HEK293 (cell line): ENCODE measurements around the gene NADK.
A peak's percentile ranks its signal among the peaks of the same experiment; 100 is the strongest.

Experiments used
- CTCF ChIA-PET: fragments of 350-600 bp; formaldehyde crosslinking; extraction: SDS; loops from one replicate; lab custom pipeline; 2021; ENCODE audit warnings: antibody characterized with exemption; lab: Yijun Ruan, JAX
- POLR2A ChIA-PET: fragments of 300-600 bp; formaldehyde crosslinking; extraction: SDS; loops from one replicate; lab custom pipeline; 2020; ENCODE audit warnings: antibody characterized with exemption, inconsistent platforms; lab: Yijun Ruan, JAX
- H3K27ac ChIP-seq: fragments of 200-500 bp; sonication (Bioruptor generic); 2 replicates; pipeline ENCODE4 v1.5.1; 2014; ENCODE audit warnings: low read depth, low read length, control low read depth, inconsistent platforms; ENCODE audit errors: extremely low read depth
- H3K36me3 ChIP-seq, 2 experiments: fragments of 200-500 bp in 1 of 2; sonication (Bioruptor generic) in 1 of 2; 1 replicate in 1 of 2; 2 replicates in 1 of 2; pipeline ENCODE4 v1.5.1; 2014 to 2017; ENCODE audit warnings: inconsistent platforms in 2 of 2, low read length in 2 of 2; ENCODE audit not compliant: control insufficient read depth in 2 of 2, insufficient read depth in 1 of 2
- H3K4me1 ChIP-seq: fragments of 200-500 bp; sonication (Bioruptor generic); 2 replicates; pipeline ENCODE4 v1.5.1; 2014; ENCODE audit warnings: mild to moderate bottlenecking, low read length, inconsistent platforms; ENCODE audit not compliant: control insufficient read depth, insufficient read depth
- H3K4me3 ChIP-seq: 2 replicates; pipeline ENCODE4 v1.5.1; 2011; ENCODE audit warnings: low read depth, mild to moderate bottlenecking, control low read depth, low read length, moderate library complexity
- H3K9me3 ChIP-seq: fragments of 200-500 bp; sonication (Bioruptor generic); 2 replicates; pipeline ENCODE4 v1.5.1; 2014; ENCODE audit warnings: low read depth, low read length, inconsistent platforms; ENCODE audit not compliant: control insufficient read depth, insufficient read depth
- KLF1 ChIP-seq: fragments of 450-650 bp; formaldehyde crosslinking; IDR thresholded peaks from 2 replicates; pipeline ENCODE4 v1.5.1; 2016; ENCODE audit warnings: missing biosample characterization, missing genetic modification characterization
- KLF9 ChIP-seq: fragments of 450-650 bp; formaldehyde crosslinking; IDR thresholded peaks from 2 replicates; pipeline ENCODE4 v1.5.1; 2016; ENCODE audit warnings: missing biosample characterization, missing genetic modification characterization, low read depth
- ZFP3 ChIP-seq: fragments of 450-650 bp; formaldehyde crosslinking; IDR thresholded peaks from 2 replicates; pipeline ENCODE4 v1.5.1; 2016; ENCODE audit warnings: low read depth, missing biosample characterization, missing genetic modification characterization
- ZNF146 ChIP-seq: fragments of 450-650 bp; formaldehyde crosslinking; IDR thresholded peaks from 2 replicates; pipeline ENCODE4 v1.5.1; 2016; ENCODE audit warnings: missing biosample characterization, missing genetic modification characterization
- ZNF155 ChIP-seq: fragments of 450-650 bp; formaldehyde crosslinking; IDR thresholded peaks from 2 replicates; pipeline ENCODE4 v1.5.1; 2016; ENCODE audit warnings: missing biosample characterization, missing genetic modification characterization
- ZNF175 ChIP-seq: fragments of 450-650 bp; formaldehyde crosslinking; IDR thresholded peaks from 2 replicates; pipeline ENCODE4 v1.5.1; 2016; ENCODE audit warnings: missing biosample characterization, missing genetic modification characterization
- ZNF248 ChIP-seq: fragments of 450-650 bp; formaldehyde crosslinking; IDR thresholded peaks from 2 replicates; pipeline ENCODE4 v1.5.1; 2017; ENCODE audit warnings: missing biosample characterization, missing genetic modification characterization
- ZNF350 ChIP-seq: fragments of 450-650 bp; formaldehyde crosslinking; IDR thresholded peaks from 2 replicates; pipeline ENCODE4 v1.5.0; 2017; ENCODE audit warnings: missing biosample characterization, mild to moderate bottlenecking, missing genetic modification characterization
- ZNF394 ChIP-seq: fragments of 450-650 bp; formaldehyde crosslinking; IDR thresholded peaks from 2 replicates; pipeline ENCODE4 v1.5.1; 2016; ENCODE audit warnings: missing biosample characterization, missing genetic modification characterization, mild to moderate bottlenecking, moderate library complexity, borderline replicate concordance
- ZNF501 ChIP-seq: fragments of 450-650 bp; formaldehyde crosslinking; IDR thresholded peaks from 2 replicates; pipeline ENCODE4 v1.5.1; 2016; ENCODE audit warnings: missing biosample characterization, missing genetic modification characterization
- ZNF596 ChIP-seq: fragments of 450-650 bp; IDR thresholded peaks from 2 replicates; pipeline ENCODE4 v1.5.0; 2018; ENCODE audit warnings: missing biosample characterization, mild to moderate bottlenecking, missing genetic modification characterization, moderate library complexity
- ZNF623 ChIP-seq: fragments of 450-650 bp; formaldehyde crosslinking; IDR thresholded peaks from 2 replicates; pipeline ENCODE4 v1.5.1; 2016; ENCODE audit warnings: missing biosample characterization, missing genetic modification characterization
- ZNF660 ChIP-seq: fragments of 450-650 bp; IDR thresholded peaks from 2 replicates; pipeline ENCODE4 v1.5.1; 2018; ENCODE audit warnings: missing biosample characterization, mild to moderate bottlenecking, missing genetic modification characterization
- ZNF670 ChIP-seq: fragments of 450-650 bp; formaldehyde crosslinking; IDR thresholded peaks from 2 replicates; pipeline ENCODE4 v1.5.1; 2016; ENCODE audit warnings: missing biosample characterization, missing genetic modification characterization, low read depth
- ZNF707 ChIP-seq: fragments of 450-650 bp; formaldehyde crosslinking; IDR thresholded peaks from 2 replicates; pipeline ENCODE4 v1.5.1; 2016; ENCODE audit warnings: missing biosample characterization, missing genetic modification characterization
- ZNF837 ChIP-seq: fragments of 450-650 bp; formaldehyde crosslinking; IDR thresholded peaks from 2 replicates; pipeline ENCODE4 v1.5.1; 2016; ENCODE audit warnings: missing biosample characterization, missing genetic modification characterization
- ZSCAN23 ChIP-seq: fragments of 450-650 bp; formaldehyde crosslinking; IDR thresholded peaks from 2 replicates; pipeline ENCODE4 v1.5.1; 2016; ENCODE audit warnings: missing biosample characterization, missing genetic modification characterization
- TF ChIP-seq, protein P1 (sequence below): fragments of 450-650 bp; formaldehyde crosslinking; IDR thresholded peaks from 2 replicates; pipeline ENCODE4 v1.5.1; 2016; ENCODE audit warnings: missing biosample characterization, missing genetic modification characterization
- TF ChIP-seq, protein P2 (sequence below): IDR thresholded peaks from 2 replicates; pipeline ENCODE4 v1.6.1; 2011; ENCODE audit warnings: mild to moderate bottlenecking, low read depth, low read length, borderline replicate concordance
- TF ChIP-seq, protein P3 (sequence below): fragments of 450-650 bp; formaldehyde crosslinking; IDR thresholded peaks from 2 replicates; pipeline ENCODE4 v1.5.1; 2016; ENCODE audit warnings: missing biosample characterization, missing genetic modification characterization, borderline replicate concordance
- TF ChIP-seq, protein P4 (sequence below): fragments of 450-650 bp; formaldehyde crosslinking; IDR thresholded peaks from 2 replicates; pipeline ENCODE4 v1.5.1; 2016; ENCODE audit warnings: missing biosample characterization, missing genetic modification characterization, borderline replicate concordance
- TF ChIP-seq, protein P5 (sequence below): fragments of 450-650 bp; formaldehyde crosslinking; IDR thresholded peaks from 2 replicates; pipeline ENCODE4 v1.5.1; 2016; ENCODE audit warnings: missing biosample characterization, missing genetic modification characterization

The NADK gene, protein sequence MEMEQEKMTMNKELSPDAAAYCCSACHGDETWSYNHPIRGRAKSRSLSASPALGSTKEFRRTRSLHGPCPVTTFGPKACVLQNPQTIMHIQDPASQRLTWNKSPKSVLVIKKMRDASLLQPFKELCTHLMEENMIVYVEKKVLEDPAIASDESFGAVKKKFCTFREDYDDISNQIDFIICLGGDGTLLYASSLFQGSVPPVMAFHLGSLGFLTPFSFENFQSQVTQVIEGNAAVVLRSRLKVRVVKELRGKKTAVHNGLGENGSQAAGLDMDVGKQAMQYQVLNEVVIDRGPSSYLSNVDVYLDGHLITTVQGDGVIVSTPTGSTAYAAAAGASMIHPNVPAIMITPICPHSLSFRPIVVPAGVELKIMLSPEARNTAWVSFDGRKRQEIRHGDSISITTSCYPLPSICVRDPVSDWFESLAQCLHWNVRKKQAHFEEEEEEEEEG

DNA sequence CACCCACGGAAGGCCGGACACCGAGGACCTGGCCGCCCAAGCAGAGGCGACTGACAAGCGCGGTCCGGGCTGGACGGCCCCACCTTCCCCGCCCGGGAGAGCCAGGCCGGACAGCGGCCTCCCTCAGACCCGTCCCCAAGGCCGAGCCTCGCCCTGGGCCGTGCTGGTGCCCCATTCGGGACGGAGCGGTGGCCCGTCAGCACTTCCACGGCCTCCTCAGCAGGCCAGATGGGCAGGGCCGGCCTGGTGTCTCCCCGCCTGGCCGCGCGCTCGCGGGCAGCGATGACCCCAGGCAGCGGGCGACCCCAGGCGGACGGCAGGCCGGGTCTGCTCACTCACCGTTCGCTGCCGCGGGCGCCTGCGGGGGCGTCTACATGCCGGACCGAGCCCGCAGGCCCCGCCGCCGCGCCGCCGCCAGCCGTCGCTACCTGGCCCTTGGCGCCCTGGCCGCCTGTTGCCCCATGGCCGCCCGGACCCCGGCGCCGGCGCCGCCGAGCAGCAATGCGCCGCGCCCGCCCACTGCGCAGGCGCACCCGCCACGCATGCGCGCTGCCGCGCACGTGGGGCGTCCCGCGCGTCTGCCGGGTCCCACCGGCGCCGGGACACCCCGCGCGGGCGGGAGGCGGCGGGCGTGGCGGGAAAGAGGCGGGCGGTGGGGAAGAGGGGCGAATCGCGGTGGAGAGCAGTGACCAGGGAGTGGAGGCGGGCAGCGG is at the start of gene NADK:
Gene NADK, minus strand, starts transcription at position 521 of the 713 bp plus-strand sequence. CDS start 13,064 bp downstream, outside the sequence.
- CTCF ChIA-PET = interaction anchor here (1.7 kb wide), 1 partner anchor 128 kb away, joined by 8 read pairs; no protein-coding TSS in a partner anchor
- TF ChIP-seq ZSCAN23 (tag by site-specific recombination) = no peak
- TF ChIP-seq, protein P1, sequence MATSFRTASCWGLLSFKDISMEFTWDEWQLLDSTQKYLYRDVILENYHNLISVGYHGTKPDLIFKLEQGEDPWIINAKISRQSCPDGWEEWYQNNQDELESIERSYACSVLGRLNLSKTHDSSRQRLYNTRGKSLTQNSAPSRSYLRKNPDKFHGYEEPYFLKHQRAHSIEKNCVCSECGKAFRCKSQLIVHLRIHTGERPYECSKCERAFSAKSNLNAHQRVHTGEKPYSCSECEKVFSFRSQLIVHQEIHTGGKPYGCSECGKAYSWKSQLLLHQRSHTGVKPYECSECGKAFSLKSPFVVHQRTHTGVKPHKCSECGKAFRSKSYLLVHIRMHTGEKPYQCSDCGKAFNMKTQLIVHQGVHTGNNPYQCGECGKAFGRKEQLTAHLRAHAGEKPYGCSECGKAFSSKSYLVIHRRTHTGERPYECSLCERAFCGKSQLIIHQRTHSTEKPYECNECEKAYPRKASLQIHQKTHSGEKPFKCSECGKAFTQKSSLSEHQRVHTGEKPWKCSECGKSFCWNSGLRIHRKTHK = no peak
- peak; percentile 35; the same call in 1 of the 2 replicates for TF ChIP-seq KLF1 (tag by site-specific recombination)
- TF ChIP-seq, protein P2, sequence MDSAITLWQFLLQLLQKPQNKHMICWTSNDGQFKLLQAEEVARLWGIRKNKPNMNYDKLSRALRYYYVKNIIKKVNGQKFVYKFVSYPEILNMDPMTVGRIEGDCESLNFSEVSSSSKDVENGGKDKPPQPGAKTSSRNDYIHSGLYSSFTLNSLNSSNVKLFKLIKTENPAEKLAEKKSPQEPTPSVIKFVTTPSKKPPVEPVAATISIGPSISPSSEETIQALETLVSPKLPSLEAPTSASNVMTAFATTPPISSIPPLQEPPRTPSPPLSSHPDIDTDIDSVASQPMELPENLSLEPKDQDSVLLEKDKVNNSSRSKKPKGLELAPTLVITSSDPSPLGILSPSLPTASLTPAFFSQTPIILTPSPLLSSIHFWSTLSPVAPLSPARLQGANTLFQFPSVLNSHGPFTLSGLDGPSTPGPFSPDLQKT = no peak
- TF ChIP-seq ZNF596 (tag by site-specific recombination) = no peak
- TF ChIP-seq, protein P3, sequence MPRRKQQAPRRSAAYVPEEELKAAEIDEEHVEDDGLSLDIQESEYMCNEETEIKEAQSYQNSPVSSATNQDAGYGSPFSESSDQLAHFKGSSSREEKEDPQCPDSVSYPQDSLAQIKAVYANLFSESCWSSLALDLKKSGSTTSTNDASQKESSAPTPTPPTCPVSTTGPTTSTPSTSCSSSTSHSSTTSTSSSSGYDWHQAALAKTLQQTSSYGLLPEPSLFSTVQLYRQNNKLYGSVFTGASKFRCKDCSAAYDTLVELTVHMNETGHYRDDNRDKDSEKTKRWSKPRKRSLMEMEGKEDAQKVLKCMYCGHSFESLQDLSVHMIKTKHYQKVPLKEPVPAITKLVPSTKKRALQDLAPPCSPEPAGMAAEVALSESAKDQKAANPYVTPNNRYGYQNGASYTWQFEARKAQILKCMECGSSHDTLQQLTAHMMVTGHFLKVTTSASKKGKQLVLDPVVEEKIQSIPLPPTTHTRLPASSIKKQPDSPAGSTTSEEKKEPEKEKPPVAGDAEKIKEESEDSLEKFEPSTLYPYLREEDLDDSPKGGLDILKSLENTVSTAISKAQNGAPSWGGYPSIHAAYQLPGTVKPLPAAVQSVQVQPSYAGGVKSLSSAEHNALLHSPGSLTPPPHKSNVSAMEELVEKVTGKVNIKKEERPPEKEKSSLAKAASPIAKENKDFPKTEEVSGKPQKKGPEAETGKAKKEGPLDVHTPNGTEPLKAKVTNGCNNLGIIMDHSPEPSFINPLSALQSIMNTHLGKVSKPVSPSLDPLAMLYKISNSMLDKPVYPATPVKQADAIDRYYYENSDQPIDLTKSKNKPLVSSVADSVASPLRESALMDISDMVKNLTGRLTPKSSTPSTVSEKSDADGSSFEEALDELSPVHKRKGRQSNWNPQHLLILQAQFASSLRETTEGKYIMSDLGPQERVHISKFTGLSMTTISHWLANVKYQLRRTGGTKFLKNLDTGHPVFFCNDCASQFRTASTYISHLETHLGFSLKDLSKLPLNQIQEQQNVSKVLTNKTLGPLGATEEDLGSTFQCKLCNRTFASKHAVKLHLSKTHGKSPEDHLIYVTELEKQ (tag by site-specific recombination) = no peak
- TF ChIP-seq ZNF175 (tag by site-specific recombination) = no peak
- no peak for TF ChIP-seq ZNF623 (tag by site-specific recombination)
- TF ChIP-seq, protein P4, sequence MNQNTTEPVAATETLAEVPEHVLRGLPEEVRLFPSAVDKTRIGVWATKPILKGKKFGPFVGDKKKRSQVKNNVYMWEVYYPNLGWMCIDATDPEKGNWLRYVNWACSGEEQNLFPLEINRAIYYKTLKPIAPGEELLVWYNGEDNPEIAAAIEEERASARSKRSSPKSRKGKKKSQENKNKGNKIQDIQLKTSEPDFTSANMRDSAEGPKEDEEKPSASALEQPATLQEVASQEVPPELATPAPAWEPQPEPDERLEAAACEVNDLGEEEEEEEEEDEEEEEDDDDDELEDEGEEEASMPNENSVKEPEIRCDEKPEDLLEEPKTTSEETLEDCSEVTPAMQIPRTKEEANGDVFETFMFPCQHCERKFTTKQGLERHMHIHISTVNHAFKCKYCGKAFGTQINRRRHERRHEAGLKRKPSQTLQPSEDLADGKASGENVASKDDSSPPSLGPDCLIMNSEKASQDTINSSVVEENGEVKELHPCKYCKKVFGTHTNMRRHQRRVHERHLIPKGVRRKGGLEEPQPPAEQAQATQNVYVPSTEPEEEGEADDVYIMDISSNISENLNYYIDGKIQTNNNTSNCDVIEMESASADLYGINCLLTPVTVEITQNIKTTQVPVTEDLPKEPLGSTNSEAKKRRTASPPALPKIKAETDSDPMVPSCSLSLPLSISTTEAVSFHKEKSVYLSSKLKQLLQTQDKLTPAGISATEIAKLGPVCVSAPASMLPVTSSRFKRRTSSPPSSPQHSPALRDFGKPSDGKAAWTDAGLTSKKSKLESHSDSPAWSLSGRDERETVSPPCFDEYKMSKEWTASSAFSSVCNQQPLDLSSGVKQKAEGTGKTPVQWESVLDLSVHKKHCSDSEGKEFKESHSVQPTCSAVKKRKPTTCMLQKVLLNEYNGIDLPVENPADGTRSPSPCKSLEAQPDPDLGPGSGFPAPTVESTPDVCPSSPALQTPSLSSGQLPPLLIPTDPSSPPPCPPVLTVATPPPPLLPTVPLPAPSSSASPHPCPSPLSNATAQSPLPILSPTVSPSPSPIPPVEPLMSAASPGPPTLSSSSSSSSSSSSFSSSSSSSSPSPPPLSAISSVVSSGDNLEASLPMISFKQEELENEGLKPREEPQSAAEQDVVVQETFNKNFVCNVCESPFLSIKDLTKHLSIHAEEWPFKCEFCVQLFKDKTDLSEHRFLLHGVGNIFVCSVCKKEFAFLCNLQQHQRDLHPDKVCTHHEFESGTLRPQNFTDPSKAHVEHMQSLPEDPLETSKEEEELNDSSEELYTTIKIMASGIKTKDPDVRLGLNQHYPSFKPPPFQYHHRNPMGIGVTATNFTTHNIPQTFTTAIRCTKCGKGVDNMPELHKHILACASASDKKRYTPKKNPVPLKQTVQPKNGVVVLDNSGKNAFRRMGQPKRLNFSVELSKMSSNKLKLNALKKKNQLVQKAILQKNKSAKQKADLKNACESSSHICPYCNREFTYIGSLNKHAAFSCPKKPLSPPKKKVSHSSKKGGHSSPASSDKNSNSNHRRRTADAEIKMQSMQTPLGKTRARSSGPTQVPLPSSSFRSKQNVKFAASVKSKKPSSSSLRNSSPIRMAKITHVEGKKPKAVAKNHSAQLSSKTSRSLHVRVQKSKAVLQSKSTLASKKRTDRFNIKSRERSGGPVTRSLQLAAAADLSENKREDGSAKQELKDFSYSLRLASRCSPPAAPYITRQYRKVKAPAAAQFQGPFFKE = no peak
- no peak for TF ChIP-seq ZNF501 (tag by site-specific recombination)
- no peak for TF ChIP-seq ZFP3 (tag by site-specific recombination)
- no peak for TF ChIP-seq ZNF155 (tag by site-specific recombination)
- TF ChIP-seq ZNF146 (tag by site-specific recombination) = no peak
- TF ChIP-seq ZNF350 (tag by site-specific recombination) = no peak
- TF ChIP-seq ZNF707 (tag by site-specific recombination) = no peak
- no peak for TF ChIP-seq ZNF660 (tag by site-specific recombination)
- no peak for TF ChIP-seq ZNF837 (tag by site-specific recombination)
- no peak; the same call in 1 of the 2 replicates for TF ChIP-seq KLF9 (tag by site-specific recombination)
- TF ChIP-seq, protein P5, sequence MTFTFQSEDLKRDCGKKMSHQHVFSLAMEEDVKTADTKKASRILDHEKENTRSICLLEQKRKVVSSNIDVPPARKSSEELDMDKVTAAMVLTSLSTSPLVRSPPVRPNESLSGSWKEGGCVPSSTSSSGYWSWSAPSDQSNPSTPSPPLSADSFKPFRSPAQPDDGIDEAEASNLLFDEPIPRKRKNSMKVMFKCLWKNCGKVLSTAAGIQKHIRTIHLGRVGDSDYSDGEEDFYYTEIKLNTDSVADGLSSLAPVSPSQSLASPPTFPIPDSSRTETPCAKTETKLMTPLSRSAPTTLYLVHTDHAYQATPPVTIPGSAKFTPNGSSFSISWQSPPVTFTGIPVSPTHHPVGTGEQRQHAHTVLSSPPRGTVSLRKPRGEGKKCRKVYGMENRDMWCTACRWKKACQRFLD = no peak
- no peak for TF ChIP-seq ZNF394
- no peak for TF ChIP-seq ZNF670 (tag by site-specific recombination)
- TF ChIP-seq ZNF248 = no peak

More for the DNA sequence above, at the start of gene NADK:
- Histone ChIP-seq H3K36me3 (peaks cover 7 to 25% of the 10 kb centered on the region in 2 experiments; a peak in 2 of 3 replicates), H3K27ac (peak within 1 kb of the TSS; percentile 94), H3K9me3 (no peaks in the 10 kb centered on the region), H3K4me1 (no peaks in the 10 kb centered on the region), H3K4me3 (peak within 1 kb of the TSS; percentile 96)
- POLR2A ChIA-PET = interaction anchor here (1.9 kb wide), 1 partner anchor 130 kb away, joined by 9 read pairs; no protein-coding TSS in a partner anchor
